Erythroblast (primary cell): Measurements from ENCODE around the gene SUN1.

Experiments
- GATA1 ChIP-seq: IDR thresholded peaks from 2 replicates; pipeline ENCODE4 v1.6.1; 2011; ENCODE audit warnings: low read depth, mild to moderate bottlenecking, control low read depth, low read length, moderate library complexity
- POLR2A ChIP-seq: IDR thresholded peaks from 2 replicates; pipeline ENCODE4 v1.6.1; 2011; ENCODE audit warnings: mild to moderate bottlenecking, low read length

DNA sequence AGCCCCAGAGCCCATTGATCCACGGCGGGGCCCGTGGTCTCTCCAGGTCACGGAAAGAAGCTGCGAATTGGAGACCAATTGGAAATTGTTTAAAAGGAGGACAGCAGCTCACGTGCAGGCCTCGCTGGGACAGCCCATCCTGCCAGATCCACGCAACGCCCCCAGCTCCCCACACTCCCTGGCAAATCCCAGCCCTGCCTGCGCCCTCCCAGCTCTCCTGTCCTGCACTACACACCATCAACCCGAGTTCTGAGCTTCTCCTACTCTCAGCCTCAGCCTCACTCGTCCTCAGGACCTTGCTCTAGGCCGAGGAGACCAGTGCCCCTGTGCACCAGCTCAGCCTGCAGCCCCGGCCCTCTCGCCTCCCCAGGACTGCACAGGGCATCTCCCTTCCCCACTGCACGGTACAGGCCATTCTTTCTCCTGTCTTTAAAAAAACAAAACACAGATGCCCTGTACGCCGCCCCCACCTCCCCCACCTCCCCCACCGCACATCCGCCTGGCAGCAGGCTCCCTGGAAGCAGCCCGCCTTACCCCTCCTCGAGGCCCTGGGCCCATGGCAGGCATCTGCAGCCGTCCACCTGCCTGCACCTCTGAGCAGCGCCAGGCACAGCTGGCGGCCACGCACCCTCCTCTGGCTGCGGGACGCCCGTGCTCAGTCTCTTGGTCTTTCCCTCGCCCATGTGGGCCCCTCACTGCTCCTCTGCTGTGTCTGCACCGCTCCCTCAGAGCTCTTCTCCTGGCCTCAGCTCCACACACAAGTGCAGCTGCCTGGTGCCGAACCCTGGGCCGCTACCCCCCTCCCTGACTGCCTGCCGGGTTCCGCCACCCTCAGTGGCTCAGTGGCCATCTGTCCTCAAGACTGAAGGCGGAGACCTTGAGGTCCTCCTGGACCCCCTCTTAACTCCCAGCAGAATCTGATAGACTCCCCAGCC is 48.5 kb upstream of the SUN1 start:
- TF ChIP-seq POLR2A, result no peak
- TF ChIP-seq GATA1, result no peak
